ENCODE data around the gene DPM3. TPM values are rescaled to one million over a fixed set of nuclear protein-coding genes. Genes with fewer than 3 reads are reported as not detected.

Gene DPM3
- total RNA-seq, 3 donors from 2014 or later, result 53.7 to 69.4 (median 68.2) TPM

DNA sequence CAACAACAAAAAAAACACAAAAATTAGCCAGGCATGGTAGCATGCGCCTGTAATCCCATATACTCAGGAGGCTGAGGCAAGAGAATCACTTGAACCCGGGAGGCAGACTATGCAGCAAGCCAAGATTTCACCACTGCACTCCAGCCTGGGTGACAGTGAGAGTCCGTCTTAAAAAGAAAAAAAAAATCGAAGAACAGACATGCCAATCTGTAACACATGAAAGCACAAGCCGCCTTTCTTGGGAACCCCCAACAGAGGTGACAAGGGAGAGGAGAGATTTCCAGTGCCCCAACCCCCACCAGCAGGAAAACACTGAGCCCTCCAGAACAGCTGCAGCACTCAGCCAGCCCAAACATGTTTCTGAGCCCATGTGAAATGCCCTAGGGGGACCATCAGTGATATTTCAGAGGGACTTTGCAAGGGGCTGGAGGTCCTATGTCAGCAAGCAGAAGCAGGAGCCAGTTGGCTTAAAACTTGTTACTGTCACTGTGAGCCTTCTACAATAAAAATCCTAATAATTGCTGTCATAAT lies 26.8 kb downstream of the DPM3 start:
- DNase-seq (ENCODE audit: low spot score in 2 of 2), result no peak
- TF ChIP-seq, protein P1, sequence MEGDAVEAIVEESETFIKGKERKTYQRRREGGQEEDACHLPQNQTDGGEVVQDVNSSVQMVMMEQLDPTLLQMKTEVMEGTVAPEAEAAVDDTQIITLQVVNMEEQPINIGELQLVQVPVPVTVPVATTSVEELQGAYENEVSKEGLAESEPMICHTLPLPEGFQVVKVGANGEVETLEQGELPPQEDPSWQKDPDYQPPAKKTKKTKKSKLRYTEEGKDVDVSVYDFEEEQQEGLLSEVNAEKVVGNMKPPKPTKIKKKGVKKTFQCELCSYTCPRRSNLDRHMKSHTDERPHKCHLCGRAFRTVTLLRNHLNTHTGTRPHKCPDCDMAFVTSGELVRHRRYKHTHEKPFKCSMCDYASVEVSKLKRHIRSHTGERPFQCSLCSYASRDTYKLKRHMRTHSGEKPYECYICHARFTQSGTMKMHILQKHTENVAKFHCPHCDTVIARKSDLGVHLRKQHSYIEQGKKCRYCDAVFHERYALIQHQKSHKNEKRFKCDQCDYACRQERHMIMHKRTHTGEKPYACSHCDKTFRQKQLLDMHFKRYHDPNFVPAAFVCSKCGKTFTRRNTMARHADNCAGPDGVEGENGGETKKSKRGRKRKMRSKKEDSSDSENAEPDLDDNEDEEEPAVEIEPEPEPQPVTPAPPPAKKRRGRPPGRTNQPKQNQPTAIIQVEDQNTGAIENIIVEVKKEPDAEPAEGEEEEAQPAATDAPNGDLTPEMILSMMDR (IDR thresholded peaks at IDR 0.05), result no peak
- TF ChIP-seq POLR2AphosphoS5 (IDR thresholded peaks at IDR 0.05), result no peak
- no peak for TF ChIP-seq POLR2A (IDR thresholded peaks at IDR 0.05)
- intact Hi-C loops (cut with DNase I; ENCODE audit: low total_unique reads), result no loop called here
- Histone ChIP-seq H3K9me3 (no peaks in the 10 kb centered on the region), H3K4me1 (no peaks in the 10 kb centered on the region), H3K4me3 (no peak overlapping the region), H3K36me3 (no peaks in the 10 kb centered on the region), H3K27me3 (no peaks in the 10 kb centered on the region), H3K27ac (no peak overlapping the region)

DNA sequence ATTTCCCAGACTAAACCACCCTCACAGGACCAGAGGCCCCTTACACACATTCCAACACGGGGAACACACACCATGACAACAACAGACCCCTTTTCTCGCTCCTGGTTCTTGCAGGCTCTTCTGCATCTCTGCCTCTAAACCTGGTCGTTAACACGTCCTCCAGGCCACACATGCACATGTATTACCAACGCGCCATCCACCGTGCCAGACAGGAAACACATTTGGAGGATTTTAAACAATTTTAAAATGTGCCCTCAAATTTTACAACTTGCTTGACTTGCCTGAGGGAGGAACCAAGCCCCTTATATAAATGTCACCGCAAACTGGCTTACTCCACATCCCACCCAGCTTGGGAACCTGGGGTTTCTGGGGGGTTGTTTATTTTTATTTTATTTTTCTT lies 29.5 kb downstream of the DPM3 start:
- Histone ChIP-seq H3K4me3 (no peak overlapping the region), H3K27ac (no peak overlapping the region), H3K36me3 (no peaks in the 10 kb centered on the region), H3K4me1 (no peaks in the 10 kb centered on the region), H3K27me3 (no peaks in the 10 kb centered on the region), H3K9me3 (no peaks in the 10 kb centered on the region)
- TF ChIP-seq POLR2A (IDR thresholded peaks at IDR 0.05) (no peak), POLR2AphosphoS5 (IDR thresholded peaks at IDR 0.05) (no peak)
- TF ChIP-seq, protein P1 (IDR thresholded peaks at IDR 0.05), result no peak
- no peak for DNase-seq (ENCODE audit: low spot score in 2 of 2)
- intact Hi-C loops (cut with DNase I; ENCODE audit: low total_unique reads), result no loop called here

DNA sequence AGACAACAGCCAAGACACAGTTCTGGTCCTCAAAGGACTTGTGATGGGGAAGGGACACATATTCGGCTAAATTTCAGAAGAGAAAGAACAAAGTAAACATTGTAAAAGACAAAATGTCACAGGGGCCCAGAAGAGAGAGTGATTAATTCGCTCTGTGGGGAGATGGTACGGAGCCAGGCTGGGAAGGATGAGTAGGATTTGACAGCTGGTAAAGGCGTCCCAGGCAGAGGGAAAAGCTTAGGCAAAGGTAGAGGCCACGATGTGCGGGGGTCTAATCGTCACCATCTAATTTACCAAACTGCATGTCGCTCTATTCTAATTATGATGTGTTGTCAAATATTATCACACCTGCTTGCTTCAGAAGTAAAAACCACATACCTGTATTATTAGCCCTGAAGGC lies 29.9 kb downstream of the DPM3 start:
- no peaks in the 10 kb centered on the region for H3K27me3 ChIP-seq
- H3K36me3 ChIP-seq, result no peaks in the 10 kb centered on the region
- no peaks in the 10 kb centered on the region for H3K9me3 ChIP-seq
- no peak overlapping the region for H3K4me3 ChIP-seq
- intact Hi-C loops (cut with DNase I; ENCODE audit: low total_unique reads), result no loop called here
- DNase-seq (ENCODE audit: low spot score in 2 of 2), result no peak
- no peaks in the 10 kb centered on the region for H3K4me1 ChIP-seq
- H3K27ac ChIP-seq, result no peak overlapping the region
- TF ChIP-seq POLR2AphosphoS5 (IDR thresholded peaks at IDR 0.05), result no peak
- TF ChIP-seq, protein P1 (IDR thresholded peaks at IDR 0.05), result no peak
- TF ChIP-seq POLR2A (IDR thresholded peaks at IDR 0.05), result no peak

DNA sequence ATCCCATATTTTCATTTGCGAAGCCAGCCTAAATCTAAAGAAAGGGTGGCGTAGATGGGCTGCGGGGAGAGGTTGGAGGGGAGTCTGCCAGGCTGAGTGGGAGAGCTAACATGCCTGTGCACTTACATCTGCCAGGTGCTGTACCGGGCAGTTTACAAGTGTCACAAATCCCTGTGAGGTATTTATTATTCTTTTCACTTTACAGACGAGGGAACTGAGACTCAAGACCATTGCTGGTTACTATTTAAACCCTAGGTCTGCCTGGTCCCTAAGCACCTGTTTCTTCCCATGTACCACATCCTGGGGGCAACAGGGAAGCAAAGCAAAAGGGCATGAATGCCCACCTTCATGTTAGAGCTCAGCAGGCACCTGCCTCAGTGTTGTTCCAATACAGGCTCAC lies 32.0 kb downstream of the DPM3 start:
- no peak for DNase-seq (ENCODE audit: low spot score in 2 of 2)
- no peak overlapping the region for H3K4me3 ChIP-seq
- no peaks in the 10 kb centered on the region for H3K36me3 ChIP-seq
- no peak overlapping the region for H3K27ac ChIP-seq
- intact Hi-C loops (cut with DNase I; ENCODE audit: low total_unique reads), result no loop called here
- TF ChIP-seq, protein P1 (IDR thresholded peaks at IDR 0.05), result no peak
- no peak for TF ChIP-seq POLR2AphosphoS5 (IDR thresholded peaks at IDR 0.05)
- TF ChIP-seq POLR2A (IDR thresholded peaks at IDR 0.05), result no peak
- no peaks in the 10 kb centered on the region for H3K4me1 ChIP-seq
- no peaks in the 10 kb centered on the region for H3K27me3 ChIP-seq
- no peaks in the 10 kb centered on the region for H3K9me3 ChIP-seq

DNA sequence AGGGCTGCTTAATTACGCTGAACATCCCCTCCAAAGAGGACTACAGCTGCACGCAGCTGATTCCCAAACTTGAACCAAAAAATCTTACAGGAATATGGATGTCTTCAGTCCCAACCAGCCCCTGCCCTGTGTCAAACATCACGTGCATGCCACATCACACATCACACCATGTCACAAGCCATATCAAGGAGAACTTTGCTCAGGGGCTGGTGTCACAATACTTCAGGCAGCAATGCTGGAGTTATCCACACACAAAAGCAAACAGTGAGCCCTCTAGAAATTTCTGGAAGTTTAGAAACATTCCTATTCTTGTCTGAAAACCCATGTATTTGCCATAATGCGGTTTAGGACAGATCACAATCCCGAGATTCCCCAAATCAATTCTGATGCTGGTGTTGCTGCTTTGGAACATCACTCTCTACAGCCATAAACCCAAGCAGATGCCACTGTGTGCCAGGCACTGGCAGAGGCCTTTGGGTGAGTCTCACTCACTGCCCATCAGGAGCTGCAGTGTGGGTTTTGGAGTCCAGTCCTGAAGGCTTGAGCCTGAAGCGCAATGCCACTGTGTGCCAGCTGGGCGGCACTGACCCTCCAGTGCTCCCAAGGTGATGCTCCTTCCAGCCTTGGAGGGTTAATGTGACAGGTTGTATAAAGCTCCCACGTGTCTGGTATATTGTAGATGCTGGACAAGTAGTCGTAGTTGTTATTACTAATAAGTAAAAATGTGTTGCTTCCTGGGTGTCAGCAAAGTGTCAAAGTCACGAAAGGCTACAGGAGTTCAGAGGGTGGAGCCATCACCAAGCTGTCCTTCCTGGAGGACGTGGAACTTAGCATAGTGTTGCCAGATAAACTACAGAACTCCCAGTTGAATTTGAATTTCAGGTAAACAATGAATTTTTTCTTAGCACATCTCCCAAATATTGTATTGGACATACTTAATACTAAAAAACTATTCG lies 32.7 kb downstream of the DPM3 start:
- intact Hi-C loops (cut with DNase I; ENCODE audit: low total_unique reads), result no loop called here
- H3K4me1 ChIP-seq, result no peaks in the 10 kb centered on the region
- H3K9me3 ChIP-seq, result no peaks in the 10 kb centered on the region
- TF ChIP-seq, protein P1 (IDR thresholded peaks at IDR 0.05), result no peak
- TF ChIP-seq POLR2AphosphoS5 (IDR thresholded peaks at IDR 0.05) (no peak), POLR2A (IDR thresholded peaks at IDR 0.05) (no peak)
- no peaks in the 10 kb centered on the region for H3K36me3 ChIP-seq
- no peak overlapping the region for H3K27ac ChIP-seq
- no peak for DNase-seq (ENCODE audit: low spot score in 2 of 2)
- H3K27me3 ChIP-seq, result no peaks in the 10 kb centered on the region
- no peak overlapping the region for H3K4me3 ChIP-seq

Data from breast epithelium (tissue), 4 donors.